HL-60 (cell line): ENCODE measurements around the gene FBXO11.

Experiments
- DNase-seq, 2 experiments: peaks; one replicate each; pipeline ENCODE4 v3.0.0-alpha.2; 2010 to 2020; ENCODE audit warnings: low read depth in 1 of 2, low spot score in 1 of 2
- H3K27ac ChIP-seq: fragments of 250-450 bp; sonication (Bioruptor Pico); replicated peaks from 2 replicates; pipeline ENCODE4 v1.5.1; 2020; ENCODE audit warnings: mild to moderate bottlenecking, moderate library complexity
- H3K27me3 ChIP-seq: fragments of 250-450 bp; sonication (Bioruptor Pico); 2 replicates; pipeline ENCODE4 v1.5.1; 2021; ENCODE audit warnings: mild to moderate bottlenecking, moderate library complexity; ENCODE audit not compliant: insufficient read depth, poor library complexity, severe bottlenecking
- H3K4me3 ChIP-seq: replicated peaks from 2 replicates; pipeline ENCODE4 v1.5.1; 2011; ENCODE audit warnings: mild to moderate bottlenecking, control low read depth, low read length; ENCODE audit not compliant: insufficient read depth
- GABPA ChIP-seq: IDR thresholded peaks from 2 replicates; pipeline ENCODE4 v1.6.1; 2012; ENCODE audit warnings: low read depth
- POLR2AphosphoS5 ChIP-seq: IDR thresholded peaks from 2 replicates; pipeline ENCODE4 v1.6.1; 2012; ENCODE audit warnings: low read depth
- SPI1 ChIP-seq: IDR thresholded peaks from 2 replicates; pipeline ENCODE4 v1.6.1; 2012; ENCODE audit warnings: low read depth, mild to moderate bottlenecking, borderline replicate concordance
- TF ChIP-seq, protein P1 (sequence below): IDR thresholded peaks from one replicate; pipeline ENCODE4 v1.5.1; 2011; ENCODE audit warnings: low read length, control low read depth, inconsistent platforms; ENCODE audit not compliant: insufficient read depth
- TF ChIP-seq, protein P2 (sequence below): IDR thresholded peaks from 2 replicates; pipeline ENCODE4 v1.6.1; 2012; ENCODE audit warnings: low read depth; ENCODE audit not compliant: insufficient replicate concordance

The FBXO11 gene

DNA sequence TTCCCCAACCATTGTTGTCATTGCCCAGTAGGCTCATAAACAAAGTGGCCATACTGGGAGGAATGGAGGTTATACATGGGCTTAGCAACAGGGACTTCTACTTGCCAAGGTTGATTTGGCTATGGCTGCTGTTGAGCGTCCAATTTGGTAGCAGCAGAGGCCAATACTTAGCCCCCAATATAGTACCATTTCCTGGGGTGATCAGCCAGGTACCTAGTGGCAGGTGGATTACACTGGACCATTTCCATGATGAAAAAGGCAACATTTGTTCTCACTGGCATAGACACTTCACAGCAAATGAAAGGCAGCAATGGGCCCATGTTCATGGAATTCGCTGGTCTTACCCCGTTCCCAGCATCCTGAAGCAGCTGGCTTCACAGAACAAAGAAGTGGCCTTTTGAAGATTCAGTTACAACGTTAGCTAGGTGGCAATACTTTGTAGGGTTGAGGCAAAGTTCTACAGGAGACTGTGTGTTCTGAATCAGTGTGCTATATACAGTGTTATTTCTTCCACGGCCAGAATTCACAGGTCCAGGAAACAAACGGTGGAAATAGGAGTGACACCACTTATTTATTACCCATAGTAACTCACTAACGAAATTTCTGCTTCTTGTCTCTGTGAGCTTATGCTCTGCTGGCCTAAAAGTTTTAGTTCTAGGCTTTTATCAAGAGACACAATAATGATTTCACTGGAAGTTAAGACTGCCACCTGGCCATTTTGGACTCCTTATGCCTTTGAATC is 37.5 kb downstream of the FBXO11 start:
- H3K27me3 ChIP-seq = no peaks in the 10 kb centered on the region

DNA sequence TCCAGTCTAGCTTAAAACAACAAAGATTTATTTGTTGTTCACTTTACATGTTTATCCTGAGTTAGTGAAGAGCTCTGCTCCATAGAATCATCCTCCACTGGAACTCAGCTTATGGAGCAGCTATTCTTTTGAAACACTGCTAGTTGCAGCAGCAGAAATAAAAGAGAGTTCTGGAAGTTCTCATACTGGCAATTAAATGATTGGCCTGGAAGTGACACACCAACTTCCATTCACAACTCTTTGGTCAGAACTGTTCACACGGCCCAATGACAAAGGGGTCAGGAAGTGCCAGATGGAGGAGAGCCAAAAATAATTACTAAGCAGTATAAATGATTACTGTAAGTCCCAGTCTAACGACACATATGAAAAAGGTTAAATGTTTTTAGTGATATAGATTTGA is 39.1 kb downstream of the FBXO11 start:
- Histone ChIP-seq H3K27ac (no peak overlapping the region), H3K4me3 (no peak overlapping the region), H3K27me3 (no peaks in the 10 kb centered on the region)
- no peak for DNase-seq
- TF ChIP-seq POLR2AphosphoS5 (no peak), GABPA (no peak), SPI1 (no peak)
- TF ChIP-seq, protein P1, sequence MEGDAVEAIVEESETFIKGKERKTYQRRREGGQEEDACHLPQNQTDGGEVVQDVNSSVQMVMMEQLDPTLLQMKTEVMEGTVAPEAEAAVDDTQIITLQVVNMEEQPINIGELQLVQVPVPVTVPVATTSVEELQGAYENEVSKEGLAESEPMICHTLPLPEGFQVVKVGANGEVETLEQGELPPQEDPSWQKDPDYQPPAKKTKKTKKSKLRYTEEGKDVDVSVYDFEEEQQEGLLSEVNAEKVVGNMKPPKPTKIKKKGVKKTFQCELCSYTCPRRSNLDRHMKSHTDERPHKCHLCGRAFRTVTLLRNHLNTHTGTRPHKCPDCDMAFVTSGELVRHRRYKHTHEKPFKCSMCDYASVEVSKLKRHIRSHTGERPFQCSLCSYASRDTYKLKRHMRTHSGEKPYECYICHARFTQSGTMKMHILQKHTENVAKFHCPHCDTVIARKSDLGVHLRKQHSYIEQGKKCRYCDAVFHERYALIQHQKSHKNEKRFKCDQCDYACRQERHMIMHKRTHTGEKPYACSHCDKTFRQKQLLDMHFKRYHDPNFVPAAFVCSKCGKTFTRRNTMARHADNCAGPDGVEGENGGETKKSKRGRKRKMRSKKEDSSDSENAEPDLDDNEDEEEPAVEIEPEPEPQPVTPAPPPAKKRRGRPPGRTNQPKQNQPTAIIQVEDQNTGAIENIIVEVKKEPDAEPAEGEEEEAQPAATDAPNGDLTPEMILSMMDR = no peak
- TF ChIP-seq, protein P2, sequence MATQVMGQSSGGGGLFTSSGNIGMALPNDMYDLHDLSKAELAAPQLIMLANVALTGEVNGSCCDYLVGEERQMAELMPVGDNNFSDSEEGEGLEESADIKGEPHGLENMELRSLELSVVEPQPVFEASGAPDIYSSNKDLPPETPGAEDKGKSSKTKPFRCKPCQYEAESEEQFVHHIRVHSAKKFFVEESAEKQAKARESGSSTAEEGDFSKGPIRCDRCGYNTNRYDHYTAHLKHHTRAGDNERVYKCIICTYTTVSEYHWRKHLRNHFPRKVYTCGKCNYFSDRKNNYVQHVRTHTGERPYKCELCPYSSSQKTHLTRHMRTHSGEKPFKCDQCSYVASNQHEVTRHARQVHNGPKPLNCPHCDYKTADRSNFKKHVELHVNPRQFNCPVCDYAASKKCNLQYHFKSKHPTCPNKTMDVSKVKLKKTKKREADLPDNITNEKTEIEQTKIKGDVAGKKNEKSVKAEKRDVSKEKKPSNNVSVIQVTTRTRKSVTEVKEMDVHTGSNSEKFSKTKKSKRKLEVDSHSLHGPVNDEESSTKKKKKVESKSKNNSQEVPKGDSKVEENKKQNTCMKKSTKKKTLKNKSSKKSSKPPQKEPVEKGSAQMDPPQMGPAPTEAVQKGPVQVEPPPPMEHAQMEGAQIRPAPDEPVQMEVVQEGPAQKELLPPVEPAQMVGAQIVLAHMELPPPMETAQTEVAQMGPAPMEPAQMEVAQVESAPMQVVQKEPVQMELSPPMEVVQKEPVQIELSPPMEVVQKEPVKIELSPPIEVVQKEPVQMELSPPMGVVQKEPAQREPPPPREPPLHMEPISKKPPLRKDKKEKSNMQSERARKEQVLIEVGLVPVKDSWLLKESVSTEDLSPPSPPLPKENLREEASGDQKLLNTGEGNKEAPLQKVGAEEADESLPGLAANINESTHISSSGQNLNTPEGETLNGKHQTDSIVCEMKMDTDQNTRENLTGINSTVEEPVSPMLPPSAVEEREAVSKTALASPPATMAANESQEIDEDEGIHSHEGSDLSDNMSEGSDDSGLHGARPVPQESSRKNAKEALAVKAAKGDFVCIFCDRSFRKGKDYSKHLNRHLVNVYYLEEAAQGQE = no peak

More for the DNA sequence above, 37.5 kb downstream of the FBXO11 start:
- H3K4me3 ChIP-seq = no peak overlapping the region
- no peak for TF ChIP-seq POLR2AphosphoS5
- TF ChIP-seq, protein P2 = no peak
- TF ChIP-seq GABPA = no peak
- no peak for TF ChIP-seq SPI1
- TF ChIP-seq, protein P1 = no peak
- no peak for DNase-seq
- H3K27ac ChIP-seq = no peak overlapping the region

DNA sequence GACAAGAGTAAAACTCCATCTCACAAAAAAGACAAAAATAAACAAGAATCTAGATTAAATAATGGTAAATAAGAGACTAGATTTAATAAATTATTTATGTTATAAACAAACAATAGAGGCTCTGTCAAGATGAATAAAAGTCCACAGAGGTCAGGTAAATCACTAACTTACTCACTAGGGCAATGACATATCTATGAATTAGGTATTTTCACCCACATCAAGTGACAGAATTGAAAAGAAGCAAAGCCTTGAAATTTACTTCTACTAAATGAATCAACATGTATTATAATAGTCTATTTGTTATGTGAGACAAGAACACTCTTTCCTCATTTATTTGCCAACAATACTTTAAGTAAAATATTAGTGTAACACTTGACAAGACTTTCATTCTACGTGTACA is 41.7 kb downstream of the FBXO11 start:
- no peaks in the 10 kb centered on the region for H3K27me3 ChIP-seq
- TF ChIP-seq, protein P1 = no peak
- TF ChIP-seq GABPA (no peak), SPI1 (no peak), POLR2AphosphoS5 (no peak)
- TF ChIP-seq, protein P2 = no peak
- no peak overlapping the region for H3K27ac ChIP-seq
- no peak for DNase-seq
- no peak overlapping the region for H3K4me3 ChIP-seq
